Liver (tissue), 3 donors: Measurements from ENCODE around the gene OR2M4.

Experiments
- CTCF ChIP-seq: fragments of 150-350 bp; IDR thresholded peaks from 2 replicates; pipeline ENCODE4 v1.5.1; 2017; ENCODE audit warnings: improper control_type of control experiment, low read depth, low read length; ENCODE audit not compliant: missing input control
- FOXA1 ChIP-seq: IDR thresholded peaks from 2 replicates; pipeline ENCODE4 v1.6.1; 2016; ENCODE audit warnings: antibody characterized with exemption
- TF ChIP-seq, protein P1 (sequence below): IDR thresholded peaks from 2 replicates; pipeline ENCODE4 v1.6.1; 2016; ENCODE audit warnings: antibody characterized with exemption
- donor health status: healthy.
- donor health status: healthy.

- TF ChIP-seq CTCF (no peak), FOXA1 (no peak)
- TF ChIP-seq, protein P1, sequence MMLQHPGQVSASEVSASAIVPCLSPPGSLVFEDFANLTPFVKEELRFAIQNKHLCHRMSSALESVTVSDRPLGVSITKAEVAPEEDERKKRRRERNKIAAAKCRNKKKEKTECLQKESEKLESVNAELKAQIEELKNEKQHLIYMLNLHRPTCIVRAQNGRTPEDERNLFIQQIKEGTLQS: no peak
Observed at GRCh38 chr1:248189026-248189425, 42.2 kb upstream of the OR2M4 start.
